Mesenchymal stem cell (in vitro differentiated cells and primary cell): Measurements from ENCODE around the gene PLEKHM2.
A peak's percentile ranks its signal among the peaks of the same experiment; 100 is the strongest.

ENCODE experiments used
- DNase-seq: peaks from one replicate; pipeline ENCODE4 v3.0.0-alpha.2; 2013
- H2AFZ ChIP-seq: one replicate; pipeline ENCODE4 v1.6.1; 2013; ENCODE audit warnings: low read depth, mild to moderate bottlenecking, control low read depth, inconsistent platforms, low read length, moderate library complexity
- H2AK5ac ChIP-seq: 2 replicates; pipeline ENCODE4 v1.6.1; 2013; ENCODE audit warnings: low read length, moderate library complexity, mild to moderate bottlenecking, inconsistent platforms; ENCODE audit not compliant: severe bottlenecking
- H2BK120ac ChIP-seq: one replicate; pipeline ENCODE4 v1.6.1; 2013; ENCODE audit warnings: low read depth, mild to moderate bottlenecking, inconsistent platforms, low read length, moderate library complexity
- H2BK12ac ChIP-seq, 2 experiments: one replicate each; pipeline ENCODE4 v1.6.1; 2013; ENCODE audit warnings: inconsistent platforms in 2 of 2, low read length in 2 of 2, mild to moderate bottlenecking in 2 of 2, moderate library complexity in 2 of 2, control low read depth in 1 of 2
- H2BK15ac ChIP-seq: one replicate; pipeline ENCODE4 v1.6.1; 2013; ENCODE audit warnings: mild to moderate bottlenecking, low read depth, inconsistent platforms; ENCODE audit not compliant: poor library complexity, severe bottlenecking
- H2BK5ac ChIP-seq: 2 replicates; pipeline ENCODE4 v1.6.1; 2013; ENCODE audit warnings: low read depth, mild to moderate bottlenecking, low read length, control low read depth, inconsistent platforms; ENCODE audit not compliant: poor library complexity, severe bottlenecking
- H3K14ac ChIP-seq, 2 experiments: one replicate each; pipeline ENCODE4 v1.6.1; 2013; ENCODE audit warnings: inconsistent platforms in 2 of 2, low read length in 2 of 2, control low read depth in 1 of 2, mild to moderate bottlenecking in 1 of 2, moderate library complexity in 1 of 2
- H3K18ac ChIP-seq, 2 experiments: one replicate each; pipeline ENCODE4 v1.6.1; 2013; ENCODE audit warnings: inconsistent platforms in 2 of 2, low read length in 2 of 2, control low read depth in 1 of 2, low read depth in 1 of 2, mild to moderate bottlenecking in 1 of 2
- H3K23ac ChIP-seq, 2 experiments: one replicate each; pipeline ENCODE4 v1.6.1; 2013; ENCODE audit warnings: inconsistent platforms in 2 of 2, low read length in 2 of 2, mild to moderate bottlenecking in 2 of 2, moderate library complexity in 2 of 2, control low read depth in 1 of 2
- H3K27ac ChIP-seq: 2 replicates; pipeline ENCODE4 v1.5.1; 2013; ENCODE audit warnings: mild to moderate bottlenecking, moderate library complexity, low read length, control low read depth, inconsistent platforms; ENCODE audit not compliant: poor library complexity, severe bottlenecking
- H3K27me3 ChIP-seq, 2 experiments: 2 replicates each; pipeline versions ENCODE4 v1.6.1 to v1.7.0; 2013; ENCODE audit warnings: low read length in 2 of 2, mild to moderate bottlenecking in 2 of 2, moderate library complexity in 2 of 2, control low read depth in 1 of 2, inconsistent platforms in 1 of 2; ENCODE audit not compliant: control insufficient read depth in 1 of 2, insufficient read depth in 1 of 2
- H3K36me3 ChIP-seq, 2 experiments: 2 replicates each; pipeline versions ENCODE4 v1.6.1 to v1.7.0; 2013; ENCODE audit warnings: low read length in 2 of 2, control low read depth in 1 of 2, inconsistent platforms in 1 of 2, low read depth in 1 of 2, mild to moderate bottlenecking in 1 of 2; ENCODE audit not compliant: insufficient read depth in 2 of 2, control insufficient read depth in 1 of 2
- H3K4ac ChIP-seq, 2 experiments: one replicate each; pipeline ENCODE4 v1.6.1; 2013; ENCODE audit warnings: inconsistent platforms in 2 of 2, low read length in 2 of 2, mild to moderate bottlenecking in 2 of 2, moderate library complexity in 2 of 2, control low read depth in 1 of 2, low read depth in 1 of 2
- H3K4me1 ChIP-seq: 2 replicates; pipeline ENCODE4 v1.6.1; 2013; ENCODE audit warnings: low read depth, low read length, control low read depth; ENCODE audit not compliant: control insufficient read depth, insufficient read depth
- H3K4me2 ChIP-seq: 2 replicates; pipeline ENCODE4 v1.6.1; 2013; ENCODE audit warnings: low read length, mild to moderate bottlenecking, inconsistent platforms; ENCODE audit not compliant: poor library complexity, severe bottlenecking
- H3K4me3 ChIP-seq, 2 experiments: 2 replicates each; pipeline versions ENCODE4 v1.5.1 to v1.7.0; 2013; ENCODE audit warnings: low read length in 2 of 2, mild to moderate bottlenecking in 2 of 2, control low read depth in 1 of 2, low read depth in 1 of 2; ENCODE audit not compliant: insufficient read depth in 1 of 2
- H3K79me1 ChIP-seq: replicated peaks from 2 replicates; pipeline ENCODE4 v1.6.1; 2013; ENCODE audit warnings: mild to moderate bottlenecking, control low read depth, low read length, inconsistent platforms; ENCODE audit not compliant: poor library complexity, severe bottlenecking
- H3K9ac ChIP-seq: 2 replicates; pipeline ENCODE4 v1.7.0; 2013; ENCODE audit warnings: mild to moderate bottlenecking, low read length, moderate library complexity
- H3K9me3 ChIP-seq: 2 replicates; pipeline ENCODE4 v1.7.0; 2013; ENCODE audit warnings: mild to moderate bottlenecking, low read length; ENCODE audit not compliant: control insufficient read depth
- H4K8ac ChIP-seq: one replicate; pipeline ENCODE4 v1.6.1; 2013; ENCODE audit warnings: inconsistent platforms, mild to moderate bottlenecking, low read length, moderate library complexity
- H4K91ac ChIP-seq: one replicate; pipeline ENCODE4 v1.6.1; 2013; ENCODE audit warnings: mild to moderate bottlenecking, low read length, inconsistent platforms
- WGBS: methylation state at CpG from one replicate; pipeline ENCODE4 v1.1.7; 2013; ENCODE audit warnings: mixed read lengths; 5-methylcytosine and 5-hydroxymethylcytosine counted together

Gene PLEKHM2

DNA sequence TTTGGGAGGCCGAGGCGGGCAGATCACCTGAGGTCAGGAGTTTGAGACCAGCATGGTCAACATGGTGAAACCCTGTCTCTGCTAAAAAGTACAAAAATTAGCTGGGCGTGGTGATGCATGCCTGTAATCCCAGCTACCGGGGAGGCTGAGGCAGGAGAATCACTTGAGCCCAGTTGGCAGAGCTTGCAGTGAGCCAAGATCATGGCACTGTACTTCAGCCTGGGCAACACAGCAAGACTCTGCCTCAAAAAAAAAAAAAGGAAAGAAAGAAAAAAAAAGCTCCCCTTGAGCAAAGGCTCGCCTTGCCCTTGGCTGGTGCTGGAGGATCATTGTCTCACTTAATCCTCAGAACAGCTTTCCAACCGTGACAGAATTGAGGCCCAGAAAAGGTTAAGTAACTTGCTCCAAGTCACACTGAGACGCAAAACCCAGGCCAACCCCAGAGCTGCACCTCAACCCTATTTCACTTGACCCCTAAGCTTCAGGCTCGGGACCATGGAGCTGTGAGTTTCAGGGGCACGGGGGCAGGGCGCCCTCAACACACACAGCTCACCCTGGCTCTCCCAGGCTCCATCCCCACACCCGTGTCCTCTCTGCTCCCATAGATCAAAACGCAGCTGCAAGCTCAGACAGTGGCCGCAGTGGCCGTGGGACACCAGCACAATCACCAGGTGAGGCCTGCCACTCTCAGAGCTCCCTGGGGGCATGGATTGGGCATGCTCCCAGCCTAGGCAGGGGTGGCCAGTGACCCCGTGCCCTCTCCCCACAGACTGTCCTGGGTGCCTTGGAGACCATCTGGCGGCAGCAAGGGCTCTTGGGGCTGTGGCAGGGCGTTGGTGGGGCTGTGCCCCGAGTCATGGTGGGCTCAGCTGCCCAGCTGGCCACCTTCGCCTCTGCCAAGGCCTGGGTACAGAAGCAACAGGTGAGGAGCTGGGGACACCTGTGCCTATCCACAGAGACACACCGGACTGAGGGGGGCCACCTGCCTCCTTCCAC is 53.5 kb downstream of the PLEKHM2 start:
- Histone ChIP-seq H2BK12ac (no peak overlapping the region), H3K4me3 (no peak overlapping the region), H4K8ac (no peak overlapping the region), H2BK120ac (no peak overlapping the region), H3K18ac (no peak overlapping the region), H3K36me3 (peaks cover 31 to 43% of the 10 kb centered on the region in 2 experiments), H2AFZ (no peak overlapping the region), H3K27me3 (no peaks in the 10 kb centered on the region), H3K27ac (no peak overlapping the region), H3K23ac (no peak overlapping the region), H3K4ac (no peak overlapping the region), H4K91ac (no peak overlapping the region), H3K9me3 (no peaks in the 10 kb centered on the region), H3K4me2 (no peak overlapping the region), H2BK5ac (no peak overlapping the region), H2BK15ac (no peak overlapping the region), H3K14ac (peak overlapping the region in 1 of 2 experiments; percentile 1), H2AK5ac (no peak overlapping the region), H3K79me1 (no peaks in the 10 kb centered on the region), H3K4me1 (peaks cover 7% of the 10 kb centered on the region), H3K9ac (no peak overlapping the region)
- no peak for DNase-seq
- WGBS: 89% methylated on average over 20 of the region's 20 CpGs

DNA sequence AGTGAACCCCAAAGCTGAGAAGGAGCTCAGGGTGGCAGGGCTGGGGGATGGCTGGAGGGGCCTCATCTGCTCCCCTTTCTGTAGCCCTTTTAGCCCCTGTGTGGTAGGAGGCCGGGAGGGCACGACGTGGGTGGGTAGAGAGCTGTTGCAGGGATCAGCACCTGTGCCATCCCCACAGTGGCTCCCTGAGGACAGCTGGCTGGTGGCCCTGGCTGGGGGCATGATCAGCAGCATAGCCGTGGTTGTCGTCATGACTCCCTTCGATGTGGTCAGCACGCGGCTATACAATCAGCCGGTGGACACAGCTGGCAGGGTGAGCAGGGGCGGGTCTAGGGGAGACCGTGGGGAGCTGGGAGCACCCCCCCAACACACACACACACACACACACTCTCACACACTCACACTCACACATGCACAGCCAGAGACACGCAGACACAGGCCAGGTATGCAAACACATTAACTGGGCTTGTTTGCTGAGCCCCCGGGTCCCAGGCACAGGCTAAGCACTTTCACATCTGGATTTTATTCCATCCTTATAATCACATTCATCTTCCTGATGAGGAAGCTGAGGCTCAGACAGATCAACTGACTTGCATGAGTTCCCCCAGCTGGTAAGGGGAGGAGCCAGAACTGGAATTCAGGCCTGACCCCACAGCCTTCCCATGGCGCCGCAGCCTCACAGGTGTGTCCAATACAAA is 54.4 kb downstream of the PLEKHM2 start:
- H3K4ac ChIP-seq: no peak overlapping the region
- no peak overlapping the region for H2BK15ac ChIP-seq
- H3K23ac ChIP-seq: no peak overlapping the region
- H4K8ac ChIP-seq: no peak overlapping the region
- no peak overlapping the region for H2BK12ac ChIP-seq
- peaks cover 21 to 34% of the 10 kb centered on the region in 2 experiments for H3K36me3 ChIP-seq
- no peak overlapping the region for H3K27ac ChIP-seq
- H2AK5ac ChIP-seq: no peak overlapping the region
- no peak overlapping the region for H4K91ac ChIP-seq
- no peak overlapping the region for H3K9ac ChIP-seq
- H2AFZ ChIP-seq: no peak overlapping the region
- peaks cover 7% of the 10 kb centered on the region for H3K4me1 ChIP-seq
- no peak for DNase-seq
- no peak overlapping the region for H2BK120ac ChIP-seq
- H2BK5ac ChIP-seq: no peak overlapping the region
- H3K14ac ChIP-seq: no peak overlapping the region
- H3K79me1 ChIP-seq: no peaks in the 10 kb centered on the region
- WGBS: 89% methylated on average over 15 of the region's 15 CpGs
- no peak overlapping the region for H3K4me2 ChIP-seq
- no peaks in the 10 kb centered on the region for H3K9me3 ChIP-seq
- no peak overlapping the region for H3K18ac ChIP-seq
- H3K27me3 ChIP-seq: no peaks in the 10 kb centered on the region
- H3K4me3 ChIP-seq: no peak overlapping the region

DNA sequence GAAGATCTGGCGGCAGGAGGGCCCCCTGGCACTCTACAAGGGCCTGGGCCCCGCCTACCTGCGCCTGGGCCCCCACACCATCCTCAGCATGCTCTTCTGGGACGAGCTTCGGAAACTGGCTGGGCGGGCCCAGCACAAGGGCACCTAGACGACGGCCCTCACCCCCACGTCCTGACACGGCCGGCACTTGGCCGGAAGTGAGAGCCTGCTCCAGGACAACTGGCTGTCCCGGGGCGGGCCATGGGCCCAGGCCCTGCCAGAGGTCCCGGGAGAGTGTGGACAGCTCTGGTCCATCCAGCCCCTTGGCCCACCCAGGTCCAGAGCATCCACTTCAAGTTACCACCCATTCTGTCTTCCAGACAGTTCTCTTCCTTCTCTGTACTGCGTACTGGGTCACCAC is 55.1 kb downstream of the PLEKHM2 start:
- no peak overlapping the region for H3K9ac ChIP-seq
- H3K27ac ChIP-seq: no peak overlapping the region
- no peak for DNase-seq
- H3K36me3 ChIP-seq: peaks cover 14 to 30% of the 10 kb centered on the region in 2 experiments
- no peak overlapping the region for H3K4ac ChIP-seq
- H2BK12ac ChIP-seq: no peak overlapping the region
- no peak overlapping the region for H2BK15ac ChIP-seq
- H3K14ac ChIP-seq: no peak overlapping the region
- H2AK5ac ChIP-seq: no peak overlapping the region
- no peak overlapping the region for H2AFZ ChIP-seq
- H4K8ac ChIP-seq: no peak overlapping the region
- H4K91ac ChIP-seq: no peak overlapping the region
- no peaks in the 10 kb centered on the region for H3K79me1 ChIP-seq
- H2BK5ac ChIP-seq: no peak overlapping the region
- no peaks in the 10 kb centered on the region for H3K27me3 ChIP-seq
- H3K18ac ChIP-seq: no peak overlapping the region
- peaks cover 11% of the 10 kb centered on the region for H3K4me1 ChIP-seq
- no peak overlapping the region for H2BK120ac ChIP-seq
- H3K23ac ChIP-seq: no peak overlapping the region
- H3K4me2 ChIP-seq: no peak overlapping the region
- no peaks in the 10 kb centered on the region for H3K9me3 ChIP-seq
- no peak overlapping the region for H3K4me3 ChIP-seq
- WGBS: 87% methylated on average over 16 of the region's 16 CpGs

DNA sequence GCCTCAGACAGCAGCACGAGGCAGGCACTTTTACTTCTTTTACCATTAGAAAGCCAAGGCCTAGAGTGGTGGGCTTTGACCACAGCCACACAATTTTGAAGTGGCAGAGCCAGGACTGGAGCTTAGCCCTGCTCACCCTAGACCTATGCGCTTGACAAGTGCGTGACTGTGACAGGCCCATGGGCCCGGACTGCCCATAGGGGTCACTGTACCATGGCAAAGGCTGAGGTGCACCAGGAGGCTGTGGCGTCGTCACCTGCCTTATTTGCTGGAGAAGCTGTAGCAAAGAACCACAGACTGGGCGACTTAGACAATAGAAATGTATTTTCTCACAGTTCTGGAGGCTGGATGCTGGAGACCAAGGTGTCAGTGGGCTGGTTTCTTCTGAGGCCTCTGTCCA is 55.6 kb downstream of the PLEKHM2 start:
- Histone ChIP-seq H3K27ac (no peak overlapping the region), H3K23ac (no peak overlapping the region), H2BK15ac (no peak overlapping the region), H3K18ac (no peak overlapping the region), H3K4me3 (no peak overlapping the region), H2BK120ac (no peak overlapping the region), H4K8ac (no peak overlapping the region), H2BK5ac (no peak overlapping the region), H3K9ac (no peak overlapping the region), H4K91ac (no peak overlapping the region), H2AK5ac (no peak overlapping the region), H3K4ac (no peak overlapping the region), H3K27me3 (no peaks in the 10 kb centered on the region), H3K79me1 (no peaks in the 10 kb centered on the region), H3K14ac (no peak overlapping the region), H3K4me2 (no peak overlapping the region), H3K4me1 (peaks cover 12% of the 10 kb centered on the region), H3K9me3 (no peaks in the 10 kb centered on the region), H2AFZ (no peak overlapping the region), H2BK12ac (no peak overlapping the region), H3K36me3 (peaks cover 9 to 27% of the 10 kb centered on the region in 2 experiments)
- WGBS: 80% methylated on average over 7 of the region's 7 CpGs
- no peak for DNase-seq
